Measurements from ENCODE around the gene ATP6V1D.
"Not testable (repeated sequence)": the region's sequence is repeated elsewhere in the genome, so short reads cannot be mapped to it uniquely, and the experiment has no call there.

ATP6V1D gene

GRCh38 chr14:67359775-67360469 lies at the start of gene ATP6V1D, which contains the start of gene EIF2S1:
Gene ATP6V1D, minus strand, starts transcription at chr14:67359804. Its CDS starts 106 bp downstream, at chr14:67359698.
Gene EIF2S1, plus strand, starts transcription at chr14:67360328. Its CDS starts 4,440 bp downstream, at chr14:67364768.
- CTCF ChIA-PET: interaction anchor here (0.6 to 2.1 kb wide), 17 partner anchors 9 to 1000 kb away, joined by 3 to 13 read pairs (median 4); partner anchors contain the start of gene ZFYVE26
- no peaks in the 10 kb centered on the region for H3K27me3 Mint-ChIP-seq
- peak within 1 kb of the TSS; percentile 97 for H3K4me3 Mint-ChIP-seq
- H3K36me3 Mint-ChIP-seq: peaks cover 16% of the 10 kb centered on the region
- H3K9me3 Mint-ChIP-seq: no peaks in the 10 kb centered on the region
- DNase-seq: peak; percentile 99
- peaks cover 60% of the 10 kb centered on the region for H3K4me1 Mint-ChIP-seq
- H3K27ac Mint-ChIP-seq: peak within 1 kb of the TSS; percentile 95

- H3K9me3 Mint-ChIP-seq, H3K4me1 Mint-ChIP-seq, DNase-seq, CTCF ChIA-PET, H3K27ac Mint-ChIP-seq, H3K36me3 Mint-ChIP-seq, H3K4me3 Mint-ChIP-seq: not testable (repeated sequence)
- H3K27me3 Mint-ChIP-seq: peaks cover 36% of the 10 kb centered on the region
Observed at GRCh38 chr14:67408122-67408801, 48.7 kb upstream of the ATP6V1D start.

- CTCF ChIA-PET: interaction anchor here (0.6 to 1.6 kb wide), 3 partner anchors 22 to 195 kb away, joined by 3 to 4 read pairs (median 3); partner anchors contain the start of gene PIGH
- Mint-ChIP-seq H3K4me3 (no peak overlapping the region), H3K27ac (no peak overlapping the region), H3K27me3 (peaks cover 14% of the 10 kb centered on the region), H3K9me3 (no peaks in the 10 kb centered on the region), H3K4me1 (no peaks in the 10 kb centered on the region), H3K36me3 (no peaks in the 10 kb centered on the region)
- DNase-seq: no peak
Observed at GRCh38 chr14:67405771-67406170, 46.2 kb upstream of the ATP6V1D start.

- CTCF ChIA-PET: interaction anchor here (1.0 to 1.2 kb wide), 3 partner anchors 28 to 175 kb away, joined by 3 read pairs; partner anchors contain the start of gene ATP6V1D
- peaks cover 5% of the 10 kb centered on the region for H3K27me3 Mint-ChIP-seq
- H3K27ac Mint-ChIP-seq: no peak overlapping the region
- H3K4me1 Mint-ChIP-seq: no peaks in the 10 kb centered on the region
- H3K9me3 Mint-ChIP-seq: no peaks in the 10 kb centered on the region
- no peaks in the 10 kb centered on the region for H3K36me3 Mint-ChIP-seq
- DNase-seq: no peak
- no peak overlapping the region for H3K4me3 Mint-ChIP-seq
Observed at GRCh38 chr14:67400434-67400833, 40.8 kb upstream of the ATP6V1D start.

- H3K4me1 Mint-ChIP-seq: no peaks in the 10 kb centered on the region
- no peaks in the 10 kb centered on the region for H3K36me3 Mint-ChIP-seq
- no peak overlapping the region for H3K27ac Mint-ChIP-seq
- H3K4me3 Mint-ChIP-seq: no peak overlapping the region
- CTCF ChIA-PET: no interaction called here
- peaks cover 5% of the 10 kb centered on the region for H3K27me3 Mint-ChIP-seq
- no peak for DNase-seq
- H3K9me3 Mint-ChIP-seq: no peaks in the 10 kb centered on the region
Observed at GRCh38 chr14:67397536-67397935, 37.9 kb upstream of the ATP6V1D start.

- Mint-ChIP-seq H3K4me3 (no peak overlapping the region), H3K4me1 (peaks cover 3% of the 10 kb centered on the region), H3K36me3 (no peaks in the 10 kb centered on the region), H3K27me3 (peaks cover 9% of the 10 kb centered on the region), H3K9me3 (no peaks in the 10 kb centered on the region), H3K27ac (no peak overlapping the region)
- CTCF ChIA-PET: no interaction called here
- DNase-seq: no peak
Observed at GRCh38 chr14:67396381-67396970, 36.9 kb upstream of the ATP6V1D start.

GRCh38 chr14:67395876-67396189 lies 36.2 kb upstream of the ATP6V1D start:
- no peaks in the 10 kb centered on the region for H3K36me3 Mint-ChIP-seq
- no peak for DNase-seq
- H3K4me1 Mint-ChIP-seq: peaks cover 7% of the 10 kb centered on the region
- H3K4me3 Mint-ChIP-seq: no peak overlapping the region
- H3K27ac Mint-ChIP-seq: no peak overlapping the region
- H3K9me3 Mint-ChIP-seq: no peaks in the 10 kb centered on the region
- H3K27me3 Mint-ChIP-seq: peaks cover 9% of the 10 kb centered on the region
- CTCF ChIA-PET: no interaction called here

GRCh38 chr14:67395086-67395875 lies 35.7 kb upstream of the ATP6V1D start:
- DNase-seq: no peak
- no peak overlapping the region for H3K4me3 Mint-ChIP-seq
- H3K27me3 Mint-ChIP-seq: peaks cover 6% of the 10 kb centered on the region
- H3K4me1 Mint-ChIP-seq: peaks cover 10% of the 10 kb centered on the region
- H3K36me3 Mint-ChIP-seq: no peaks in the 10 kb centered on the region
- CTCF ChIA-PET: no interaction called here
- H3K9me3 Mint-ChIP-seq: no peaks in the 10 kb centered on the region
- no peak overlapping the region for H3K27ac Mint-ChIP-seq

- CTCF ChIA-PET: no interaction called here
- no peak for DNase-seq
- H3K9me3 Mint-ChIP-seq: no peaks in the 10 kb centered on the region
- H3K27me3 Mint-ChIP-seq: peaks cover 4% of the 10 kb centered on the region
- H3K36me3 Mint-ChIP-seq: no peaks in the 10 kb centered on the region
- H3K27ac Mint-ChIP-seq: no peak overlapping the region
- no peak overlapping the region for H3K4me3 Mint-ChIP-seq
- H3K4me1 Mint-ChIP-seq: peaks cover 11% of the 10 kb centered on the region
Observed at GRCh38 chr14:67393689-67394088, 34.1 kb upstream of the ATP6V1D start.

- H3K4me3 Mint-ChIP-seq: no peak overlapping the region
- no peak overlapping the region for H3K27ac Mint-ChIP-seq
- no peaks in the 10 kb centered on the region for H3K36me3 Mint-ChIP-seq
- CTCF ChIA-PET: no interaction called here
- peaks cover 4% of the 10 kb centered on the region for H3K27me3 Mint-ChIP-seq
- H3K4me1 Mint-ChIP-seq: peaks cover 11% of the 10 kb centered on the region
- no peaks in the 10 kb centered on the region for H3K9me3 Mint-ChIP-seq
- no peak for DNase-seq
Observed at GRCh38 chr14:67392800-67393199, 33.2 kb upstream of the ATP6V1D start.

- CTCF ChIA-PET: no interaction called here
- Mint-ChIP-seq H3K9me3 (no peaks in the 10 kb centered on the region), H3K27me3 (peaks cover 4% of the 10 kb centered on the region), H3K4me3 (no peak overlapping the region), H3K36me3 (peaks cover 2% of the 10 kb centered on the region), H3K27ac (no peak overlapping the region), H3K4me1 (peaks cover 11% of the 10 kb centered on the region)
- no peak for DNase-seq
Observed at GRCh38 chr14:67392123-67392522, 32.5 kb upstream of the ATP6V1D start.

GRCh38 chr14:67391268-67391667 lies 31.7 kb upstream of the ATP6V1D start:
- Mint-ChIP-seq H3K4me3 (no peak overlapping the region), H3K27me3 (peaks cover 4% of the 10 kb centered on the region), H3K9me3 (no peaks in the 10 kb centered on the region), H3K27ac (peak overlapping the region; percentile 61), H3K4me1 (peaks cover 11% of the 10 kb centered on the region), H3K36me3 (peaks cover 8% of the 10 kb centered on the region)
- peak; percentile 27 for DNase-seq
- CTCF ChIA-PET: no interaction called here

GRCh38 chr14:67389811-67390534 lies 30.4 kb upstream of the ATP6V1D start:
- CTCF ChIA-PET: no interaction called here
- H3K27ac Mint-ChIP-seq: no peak overlapping the region
- H3K36me3 Mint-ChIP-seq: peaks cover 16% of the 10 kb centered on the region
- H3K9me3 Mint-ChIP-seq: no peaks in the 10 kb centered on the region
- H3K27me3 Mint-ChIP-seq: peaks cover 4% of the 10 kb centered on the region
- H3K4me3 Mint-ChIP-seq: no peak overlapping the region
- no peak for DNase-seq
- peaks cover 11% of the 10 kb centered on the region for H3K4me1 Mint-ChIP-seq

GRCh38 chr14:67389275-67389674 lies 29.7 kb upstream of the ATP6V1D start:
- CTCF ChIA-PET: no interaction called here
- no peaks in the 10 kb centered on the region for H3K9me3 Mint-ChIP-seq
- H3K27ac Mint-ChIP-seq: no peak overlapping the region
- no peak overlapping the region for H3K4me3 Mint-ChIP-seq
- DNase-seq: no peak
- H3K36me3 Mint-ChIP-seq: peaks cover 23% of the 10 kb centered on the region
- peaks cover 4% of the 10 kb centered on the region for H3K27me3 Mint-ChIP-seq
- peaks cover 11% of the 10 kb centered on the region for H3K4me1 Mint-ChIP-seq

All from activated naive CD4-positive, alpha-beta T cell treated with anti-CD3 and anti-CD28 coated beads, Interleukin-2, amount 10 ng/mL, durations not matched to agents 7 days and 5 days (primary cell).